Measurements from ENCODE around the gene MSRB1. TPM values are rescaled to one million over a fixed set of nuclear protein-coding genes. Genes with fewer than 3 reads are reported as not detected.
"Not testable (repeated sequence)": the region's sequence is repeated elsewhere in the genome, so short reads cannot be mapped to it uniquely, and the experiment has no call there.

Gene MSRB1
- total RNA-seq, 1 experiment from 2014 or later, result 26.4 TPM

DNA sequence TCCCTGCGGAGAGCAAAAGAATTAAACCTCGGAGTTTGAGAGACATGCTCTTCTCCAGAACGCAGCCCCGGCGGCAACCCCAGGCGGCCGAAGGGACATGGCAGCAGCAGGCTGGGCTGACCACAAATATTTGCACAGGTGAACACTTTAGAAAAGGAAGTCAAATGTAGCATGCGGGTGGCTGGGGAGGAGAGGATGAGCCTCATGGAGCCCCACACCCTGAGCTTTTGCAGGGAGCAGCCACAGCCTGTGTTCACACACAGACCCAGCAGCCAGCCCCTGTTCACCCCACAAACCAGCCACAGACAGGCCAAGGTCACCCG lies 42.6 kb downstream of the MSRB1 start:
- POLR2A ChIA-PET, result no interaction called here
- Mint-ChIP-seq H3K4me3 (no peak overlapping the region), H3K9me3 (no peaks in the 10 kb centered on the region), H3K27me3 (ENCODE audit: low read depth) (peaks cover 3% of the 10 kb centered on the region; the same call in 1 of the 2 replicates), H3K36me3 (no peaks in the 10 kb centered on the region), H3K4me1 (no peaks in the 10 kb centered on the region), H3K27ac (no peak overlapping the region)
- CTCF ChIA-PET, result no interaction called here
- no peak for ATAC-seq
- TF ChIP-seq ZNF317 (CRISPR knock-in tag; IDR thresholded peaks at IDR 0.05; ENCODE audit: borderline replicate concordance, low read depth), result no peak
- no peak for TF ChIP-seq ESRRA (CRISPR knock-in tag; IDR thresholded peaks at IDR 0.05; ENCODE audit: borderline replicate concordance)
- TF ChIP-seq FOXK1 (CRISPR knock-in tag; IDR thresholded peaks at IDR 0.05), result no peak
- DNase-seq (ENCODE audit: low spot score), result no peak

DNA sequence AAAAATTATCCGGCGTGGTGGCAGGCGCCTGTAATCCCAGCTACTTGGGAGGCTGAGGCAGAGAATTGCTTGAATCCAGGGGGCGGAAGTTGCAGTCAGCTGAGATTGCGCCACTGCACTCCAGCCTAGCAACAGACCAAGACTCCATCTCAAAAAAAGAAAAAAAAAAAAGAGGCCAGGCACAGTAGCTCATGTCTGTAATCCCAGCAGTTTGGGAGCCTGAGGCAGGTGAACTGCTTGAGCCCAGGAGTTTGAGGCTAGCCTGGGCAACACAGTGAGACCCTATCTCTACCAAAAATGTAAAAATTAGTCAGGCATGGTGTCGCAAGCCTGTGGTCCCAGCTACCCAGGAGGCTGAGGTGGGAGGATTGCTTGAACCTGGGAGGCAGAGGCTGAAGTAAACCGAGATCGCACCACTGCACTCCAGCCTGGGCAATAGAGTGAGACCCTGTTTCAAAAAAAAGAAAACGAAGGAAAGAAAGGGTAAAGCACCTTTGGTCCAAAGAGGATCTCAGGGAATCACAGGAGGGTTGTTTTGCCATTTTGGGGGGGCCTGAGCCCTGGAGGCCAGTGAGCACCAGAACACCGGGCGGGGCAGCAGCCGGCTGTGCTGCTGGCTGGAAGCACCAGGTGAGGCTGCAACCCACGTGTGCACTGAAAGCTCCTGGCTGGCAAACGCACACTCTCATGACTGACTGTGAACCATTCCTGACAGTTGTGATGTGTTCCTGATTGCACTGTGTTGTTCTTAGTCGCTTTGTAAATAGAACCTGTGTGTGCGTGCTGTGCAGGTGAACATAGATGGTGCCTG lies 43.2 kb downstream of the MSRB1 start:
- ATAC-seq (no peak), DNase-seq (ENCODE audit: low spot score) (no peak)
- no peaks in the 10 kb centered on the region for H3K9me3 Mint-ChIP-seq
- no peak for TF ChIP-seq SP1 (CRISPR knock-in tag; conservative IDR thresholded peaks at IDR 0.05)
- TF ChIP-seq EMX1 (CRISPR knock-in tag; IDR thresholded peaks at IDR 0.05), result no peak
- no peak for TF ChIP-seq ZNF423 (CRISPR knock-in tag; IDR thresholded peaks at IDR 0.05)
- TF ChIP-seq ESRRA (CRISPR knock-in tag; IDR thresholded peaks at IDR 0.05; ENCODE audit: borderline replicate concordance), result no peak
- no peak for TF ChIP-seq CBFB (CRISPR knock-in tag; IDR thresholded peaks at IDR 0.05; ENCODE audit: low read depth)
- no peak for TF ChIP-seq GABPB1 (CRISPR knock-in tag; IDR thresholded peaks at IDR 0.05)
- TF ChIP-seq ZNF416 (CRISPR knock-in tag; IDR thresholded peaks at IDR 0.05), result no peak
- TF ChIP-seq, protein P1, sequence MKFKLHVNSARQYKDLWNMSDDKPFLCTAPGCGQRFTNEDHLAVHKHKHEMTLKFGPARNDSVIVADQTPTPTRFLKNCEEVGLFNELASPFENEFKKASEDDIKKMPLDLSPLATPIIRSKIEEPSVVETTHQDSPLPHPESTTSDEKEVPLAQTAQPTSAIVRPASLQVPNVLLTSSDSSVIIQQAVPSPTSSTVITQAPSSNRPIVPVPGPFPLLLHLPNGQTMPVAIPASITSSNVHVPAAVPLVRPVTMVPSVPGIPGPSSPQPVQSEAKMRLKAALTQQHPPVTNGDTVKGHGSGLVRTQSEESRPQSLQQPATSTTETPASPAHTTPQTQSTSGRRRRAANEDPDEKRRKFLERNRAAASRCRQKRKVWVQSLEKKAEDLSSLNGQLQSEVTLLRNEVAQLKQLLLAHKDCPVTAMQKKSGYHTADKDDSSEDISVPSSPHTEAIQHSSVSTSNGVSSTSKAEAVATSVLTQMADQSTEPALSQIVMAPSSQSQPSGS (CRISPR knock-in tag; IDR thresholded peaks at IDR 0.05; ENCODE audit: borderline replicate concordance, low read depth), result no peak
- TF ChIP-seq, protein P2, sequence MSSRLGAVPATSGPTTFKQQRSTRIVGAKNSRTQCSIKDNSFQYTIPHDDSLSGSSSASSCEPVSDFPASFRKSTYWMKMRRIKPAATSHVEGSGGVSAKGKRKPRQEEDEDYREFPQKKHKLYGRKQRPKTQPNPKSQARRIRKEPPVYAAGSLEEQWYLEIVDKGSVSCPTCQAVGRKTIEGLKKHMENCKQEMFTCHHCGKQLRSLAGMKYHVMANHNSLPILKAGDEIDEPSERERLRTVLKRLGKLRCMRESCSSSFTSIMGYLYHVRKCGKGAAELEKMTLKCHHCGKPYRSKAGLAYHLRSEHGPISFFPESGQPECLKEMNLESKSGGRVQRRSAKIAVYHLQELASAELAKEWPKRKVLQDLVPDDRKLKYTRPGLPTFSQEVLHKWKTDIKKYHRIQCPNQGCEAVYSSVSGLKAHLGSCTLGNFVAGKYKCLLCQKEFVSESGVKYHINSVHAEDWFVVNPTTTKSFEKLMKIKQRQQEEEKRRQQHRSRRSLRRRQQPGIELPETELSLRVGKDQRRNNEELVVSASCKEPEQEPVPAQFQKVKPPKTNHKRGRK (CRISPR knock-in tag; IDR thresholded peaks at IDR 0.05; ENCODE audit: borderline replicate concordance), result no peak
- TF ChIP-seq, protein P3, sequence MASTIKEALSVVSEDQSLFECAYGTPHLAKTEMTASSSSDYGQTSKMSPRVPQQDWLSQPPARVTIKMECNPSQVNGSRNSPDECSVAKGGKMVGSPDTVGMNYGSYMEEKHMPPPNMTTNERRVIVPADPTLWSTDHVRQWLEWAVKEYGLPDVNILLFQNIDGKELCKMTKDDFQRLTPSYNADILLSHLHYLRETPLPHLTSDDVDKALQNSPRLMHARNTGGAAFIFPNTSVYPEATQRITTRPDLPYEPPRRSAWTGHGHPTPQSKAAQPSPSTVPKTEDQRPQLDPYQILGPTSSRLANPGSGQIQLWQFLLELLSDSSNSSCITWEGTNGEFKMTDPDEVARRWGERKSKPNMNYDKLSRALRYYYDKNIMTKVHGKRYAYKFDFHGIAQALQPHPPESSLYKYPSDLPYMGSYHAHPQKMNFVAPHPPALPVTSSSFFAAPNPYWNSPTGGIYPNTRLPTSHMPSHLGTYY (CRISPR knock-in tag; IDR thresholded peaks at IDR 0.05), result no peak
- TF ChIP-seq, protein P4, sequence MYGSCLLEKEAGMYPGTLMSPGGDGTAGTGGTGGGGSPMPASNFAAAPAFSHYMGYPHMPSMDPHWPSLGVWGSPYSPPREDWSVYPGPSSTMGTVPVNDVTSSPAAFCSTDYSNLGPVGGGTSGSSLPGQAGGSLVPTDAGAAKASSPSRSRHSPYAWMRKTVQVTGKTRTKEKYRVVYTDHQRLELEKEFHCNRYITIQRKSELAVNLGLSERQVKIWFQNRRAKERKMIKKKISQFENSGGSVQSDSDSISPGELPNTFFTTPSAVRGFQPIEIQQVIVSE (CRISPR knock-in tag; IDR thresholded peaks at IDR 0.05; ENCODE audit: borderline replicate concordance), result no peak
- no peak for TF ChIP-seq MXD4 (CRISPR knock-in tag; IDR thresholded peaks at IDR 0.05; ENCODE audit: borderline replicate concordance)
- TF ChIP-seq, protein P5, sequence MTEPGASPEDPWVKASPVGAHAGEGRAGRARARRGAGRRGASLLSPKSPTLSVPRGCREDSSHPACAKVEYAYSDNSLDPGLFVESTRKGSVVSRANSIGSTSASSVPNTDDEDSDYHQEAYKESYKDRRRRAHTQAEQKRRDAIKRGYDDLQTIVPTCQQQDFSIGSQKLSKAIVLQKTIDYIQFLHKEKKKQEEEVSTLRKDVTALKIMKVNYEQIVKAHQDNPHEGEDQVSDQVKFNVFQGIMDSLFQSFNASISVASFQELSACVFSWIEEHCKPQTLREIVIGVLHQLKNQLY (CRISPR knock-in tag; IDR thresholded peaks at IDR 0.05), result no peak
- TF ChIP-seq, protein P6, sequence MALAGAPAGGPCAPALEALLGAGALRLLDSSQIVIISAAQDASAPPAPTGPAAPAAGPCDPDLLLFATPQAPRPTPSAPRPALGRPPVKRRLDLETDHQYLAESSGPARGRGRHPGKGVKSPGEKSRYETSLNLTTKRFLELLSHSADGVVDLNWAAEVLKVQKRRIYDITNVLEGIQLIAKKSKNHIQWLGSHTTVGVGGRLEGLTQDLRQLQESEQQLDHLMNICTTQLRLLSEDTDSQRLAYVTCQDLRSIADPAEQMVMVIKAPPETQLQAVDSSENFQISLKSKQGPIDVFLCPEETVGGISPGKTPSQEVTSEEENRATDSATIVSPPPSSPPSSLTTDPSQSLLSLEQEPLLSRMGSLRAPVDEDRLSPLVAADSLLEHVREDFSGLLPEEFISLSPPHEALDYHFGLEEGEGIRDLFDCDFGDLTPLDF (CRISPR knock-in tag; IDR thresholded peaks at IDR 0.05), result no peak
- no peaks in the 10 kb centered on the region for H3K4me1 Mint-ChIP-seq
- ChIA-PET CTCF (interaction anchor here (0.9 kb wide), 1 partner anchor 27 kb away, joined by 3 read pairs; no protein-coding TSS in a partner anchor), POLR2A (no interaction called here)
- H3K36me3 Mint-ChIP-seq, result no peaks in the 10 kb centered on the region
- peaks cover 3% of the 10 kb centered on the region; the same call in 1 of the 2 replicates for H3K27me3 Mint-ChIP-seq (ENCODE audit: low read depth)
- no peak overlapping the region for H3K4me3 Mint-ChIP-seq
- no peak overlapping the region for H3K27ac Mint-ChIP-seq

DNA sequence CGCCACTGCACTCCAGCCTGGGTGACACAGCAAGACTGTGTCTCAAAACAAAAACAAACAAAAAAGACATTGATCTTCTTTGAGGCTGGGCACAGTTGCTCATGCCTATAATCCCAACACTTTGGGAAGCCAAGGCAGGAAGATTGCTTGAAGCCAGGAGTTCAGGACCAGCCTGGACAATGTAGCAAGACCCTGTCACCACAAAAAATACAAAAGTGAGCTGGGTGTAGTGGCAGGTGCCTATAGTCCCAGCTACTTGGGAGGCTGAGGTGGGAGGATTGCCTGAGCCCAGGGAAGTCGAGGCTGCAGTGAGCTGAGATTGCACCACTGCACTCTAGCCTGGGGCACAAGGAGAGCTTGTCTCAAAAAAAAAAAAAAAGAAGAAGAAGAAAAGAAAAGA lies 45.3 kb downstream of the MSRB1 start:
- ATAC-seq; H3K4me3 Mint-ChIP-seq; H3K27ac Mint-ChIP-seq; H3K36me3 Mint-ChIP-seq; DNase-seq (ENCODE audit: low spot score); POLR2A ChIA-PET; H3K4me1 Mint-ChIP-seq; H3K9me3 Mint-ChIP-seq; H3K27me3 Mint-ChIP-seq (ENCODE audit: low read depth): not testable (repeated sequence)
- CTCF ChIA-PET, result interaction anchor here (0.7 to 1.5 kb wide), 2 partner anchors 11 to 34 kb away, joined by 3 to 4 read pairs; no protein-coding TSS in a partner anchor

Data from WTC11 (cell line).